GM06990 (cell line): ENCODE measurements around the gene WDR82.
A peak's percentile ranks its signal among the peaks of the same experiment; 100 is the strongest.

Experiments used
- DNase-seq: peaks from one replicate; pipeline ENCODE4 v3.0.0-alpha.2; 2011; ENCODE audit not compliant: insufficient read length; ENCODE audit errors: extremely low read depth
- H3K27me3 ChIP-seq: replicated peaks from 2 replicates; pipeline ENCODE4 v1.6.0; 2011; ENCODE audit warnings: low read length; ENCODE audit not compliant: control insufficient read depth, insufficient read depth
- H3K36me3 ChIP-seq: 2 replicates; pipeline ENCODE4 v1.5.1; 2011; ENCODE audit warnings: low read length; ENCODE audit not compliant: control insufficient read depth, insufficient read depth
- H3K4me3 ChIP-seq: replicated peaks from 2 replicates; pipeline ENCODE4 v1.5.1; 2011; ENCODE audit warnings: low read depth, mild to moderate bottlenecking, control low read depth, low read length
- CTCF ChIP-seq: IDR thresholded peaks from 2 replicates; pipeline ENCODE4 v1.5.1; 2011; ENCODE audit warnings: low read length, control low read depth, mild to moderate bottlenecking, inconsistent platforms; ENCODE audit not compliant: insufficient read depth, poor library complexity, severe bottlenecking

Gene WDR82

DNA sequence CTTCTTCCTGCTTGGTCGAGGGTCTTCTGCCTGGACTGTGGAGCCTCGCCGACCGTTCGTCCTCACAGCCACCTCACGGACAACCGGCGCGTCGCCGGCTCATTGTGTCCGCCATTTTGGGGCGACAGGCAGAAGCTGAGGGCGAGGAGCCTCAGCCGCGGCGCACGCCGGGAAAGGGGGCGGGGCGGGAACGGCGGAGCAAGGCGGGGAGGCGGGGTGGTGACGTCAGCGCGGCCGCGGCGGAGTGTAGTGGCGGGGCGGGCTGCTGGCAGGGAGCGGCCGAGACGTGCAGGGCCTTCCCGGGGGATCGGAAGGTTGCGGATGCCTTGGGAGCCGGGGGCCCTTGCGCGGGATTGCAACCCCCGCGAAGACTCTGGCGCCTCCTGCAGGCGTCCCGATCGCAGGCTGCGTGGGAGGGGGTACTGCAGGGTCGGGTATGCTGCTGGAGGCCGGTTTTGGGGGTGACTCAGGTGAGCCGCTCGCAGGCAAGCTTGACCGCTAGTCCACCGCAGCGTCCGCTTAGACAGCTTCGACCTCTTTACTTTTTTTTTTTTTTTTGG lies at the start of gene WDR82:
Gene WDR82, minus strand, starts transcription at position 140 of the 560 bp plus-strand sequence. CDS start 288 bp downstream, outside the sequence.
- H3K27me3 ChIP-seq = no peaks in the 10 kb centered on the region
- peak; percentile 47 for TF ChIP-seq CTCF
- peak; percentile 98 for DNase-seq
- peaks cover 2% of the 10 kb centered on the region for H3K36me3 ChIP-seq
- H3K4me3 ChIP-seq = peak within 1 kb of the TSS; percentile 92

- Histone ChIP-seq H3K27me3 (no peaks in the 10 kb centered on the region), H3K36me3 (peaks cover 3% of the 10 kb centered on the region), H3K4me3 (no peak overlapping the region)
- DNase-seq = no peak
- no peak for TF ChIP-seq CTCF
These were observed 49.2 kb upstream of the WDR82 start for GRCh38 chr3:52327486-52328290.

DNA sequence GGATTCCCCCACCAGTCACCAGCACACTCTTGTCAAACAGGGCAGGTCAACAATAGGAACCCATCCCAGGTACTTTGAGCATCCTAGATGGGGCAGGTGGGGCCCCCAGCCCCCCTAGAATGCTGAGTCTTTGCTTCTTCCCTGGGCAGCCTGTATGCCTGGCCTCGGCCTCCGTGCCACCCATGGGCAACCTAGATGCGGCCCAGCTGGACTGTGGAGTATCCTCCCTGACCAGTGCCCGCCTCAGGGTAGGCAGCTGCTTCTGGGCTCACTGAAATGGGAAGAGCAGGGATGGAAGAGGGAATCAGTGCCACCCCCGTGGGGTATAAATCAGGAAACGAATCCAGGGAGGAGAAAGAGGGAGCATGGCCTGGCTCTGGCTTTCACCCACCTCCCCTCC lies 48.5 kb upstream of the WDR82 start:
- DNase-seq = no peak
- no peak for TF ChIP-seq CTCF
- Histone ChIP-seq H3K36me3 (peaks cover under 1% of the 10 kb centered on the region), H3K27me3 (no peaks in the 10 kb centered on the region), H3K4me3 (no peak overlapping the region)

GRCh38 chr3:52325686-52326085 lies 47.2 kb upstream of the WDR82 start:
- H3K27me3 ChIP-seq = no peaks in the 10 kb centered on the region
- DNase-seq = no peak
- H3K4me3 ChIP-seq = no peak overlapping the region
- no peak for TF ChIP-seq CTCF
- H3K36me3 ChIP-seq = no peaks in the 10 kb centered on the region

DNA sequence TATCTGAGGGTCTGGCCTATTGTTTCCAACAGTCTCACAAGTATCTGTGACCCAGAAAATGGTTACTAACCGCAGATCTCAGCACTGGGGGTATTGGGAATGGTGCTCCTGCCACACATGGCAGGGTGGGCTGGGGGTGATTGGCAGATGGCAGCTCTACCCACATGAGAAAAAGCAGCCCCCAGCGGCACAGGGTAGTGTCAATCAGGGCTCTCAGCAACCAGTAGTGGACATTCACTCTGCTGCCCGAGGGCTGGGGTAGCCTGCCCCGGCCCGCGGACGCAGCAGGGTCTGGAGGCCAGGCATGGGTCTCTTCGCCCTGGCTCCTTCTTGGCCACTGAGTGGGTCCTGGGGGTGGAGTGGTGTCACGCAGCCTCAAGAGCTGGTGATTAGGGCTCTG lies 46.2 kb upstream of the WDR82 start:
- H3K27me3 ChIP-seq = no peaks in the 10 kb centered on the region
- no peaks in the 10 kb centered on the region for H3K36me3 ChIP-seq
- no peak overlapping the region for H3K4me3 ChIP-seq
- no peak for TF ChIP-seq CTCF
- DNase-seq = no peak
